Naive thymus-derived CD4-positive, alpha-beta T cell (primary cell): Measurements from ENCODE around the gene BTD. TPM values are rescaled to one million over a fixed set of nuclear protein-coding genes. Genes with fewer than 3 reads are reported as not detected.

Experiments
- ATAC-seq: fragments of 150-1000 bp; cut with Tn5 transposase; 2 replicates; pipeline ENCODE4 v1.10.0; 2021; ENCODE audit warnings: mild to moderate bottlenecking, moderate library complexity
- CTCF ChIA-PET: fragments of 350-600 bp; sonication (Branson Sonifier 250); formaldehyde crosslinking; loops from one replicate; lab custom pipeline; 2021; ENCODE audit warnings: antibody characterized with exemption; lab: Charles Lee
- POLR2A ChIA-PET: fragments of 350-600 bp; sonication (Branson Sonifier 250); formaldehyde crosslinking; loops from one replicate; lab custom pipeline; 2021; ENCODE audit warnings: antibody characterized with exemption, inconsistent platforms; lab: Charles Lee
- DNase-seq, 9 donors: peaks; one replicate each; pipeline versions ENCODE4 v3.0.0 to v3.0.0-alpha.2; 2020 to 2022; ENCODE audit warnings: mixed read lengths in 1 of 9
- H3K27ac ChIP-seq: one replicate; pipeline ENCODE4 v1.7.0; 2013; ENCODE audit warnings: mild to moderate bottlenecking, low read depth, low read length, moderate library complexity
- H3K27me3 ChIP-seq, 2 donors: one replicate each; pipeline ENCODE4 v1.7.0; 2013; ENCODE audit warnings: low read length in 2 of 2, mild to moderate bottlenecking in 2 of 2, moderate library complexity in 2 of 2; ENCODE audit not compliant: control insufficient read depth in 2 of 2, insufficient read depth in 2 of 2
- H3K36me3 ChIP-seq, 3 experiments: 1 replicate in 2 of 3; 2 replicates in 1 of 3; pipeline ENCODE4 v1.7.0; 2013; ENCODE audit warnings: low read length in 3 of 3, mild to moderate bottlenecking in 3 of 3, moderate library complexity in 1 of 3; ENCODE audit not compliant: insufficient read depth in 3 of 3, control insufficient read depth in 2 of 3
- H3K4me1 ChIP-seq, 2 donors: one replicate each; pipeline ENCODE4 v1.7.0; 2013; ENCODE audit warnings: low read length in 2 of 2, mild to moderate bottlenecking in 2 of 2, moderate library complexity in 1 of 2; ENCODE audit not compliant: control insufficient read depth in 2 of 2, insufficient read depth in 2 of 2
- H3K4me3 ChIP-seq: 2 replicates; pipeline ENCODE4 v1.7.0; 2013; ENCODE audit warnings: mild to moderate bottlenecking, low read length
- H3K9me3 ChIP-seq, 3 experiments: 1 replicate in 2 of 3; 2 replicates in 1 of 3; pipeline ENCODE4 v1.7.0; 2013; ENCODE audit warnings: low read length in 3 of 3; ENCODE audit not compliant: control insufficient read depth in 2 of 3
- H3K27ac Mint-ChIP-seq, 9 donors: one replicate each; pipeline ENCODE4 v1.8.0; 2020 to 2022; ENCODE audit warnings: mixed read lengths in 9 of 9, mild to moderate bottlenecking in 8 of 9, moderate library complexity in 5 of 9, inconsistent platforms in 2 of 9
- H3K27me3 Mint-ChIP-seq, 5 donors: one replicate each; pipeline ENCODE4 v1.8.0; 2021 to 2022; ENCODE audit warnings: mixed read lengths in 5 of 5, mild to moderate bottlenecking in 1 of 5
- H3K36me3 Mint-ChIP-seq, 5 donors: one replicate each; pipeline ENCODE4 v1.8.0; 2020 to 2022; ENCODE audit warnings: mixed read lengths in 5 of 5, mild to moderate bottlenecking in 3 of 5, inconsistent platforms in 1 of 5
- H3K4me1 Mint-ChIP-seq, 7 donors: one replicate each; pipeline ENCODE4 v1.8.0; 2020 to 2022; ENCODE audit warnings: mixed read lengths in 7 of 7, mild to moderate bottlenecking in 3 of 7, inconsistent platforms in 1 of 7
- H3K4me3 Mint-ChIP-seq, 10 donors: one replicate each; pipeline ENCODE4 v1.8.0; 2020 to 2022; ENCODE audit warnings: mild to moderate bottlenecking in 10 of 10, mixed read lengths in 10 of 10, moderate library complexity in 6 of 10, inconsistent platforms in 2 of 10
- H3K9me3 Mint-ChIP-seq, 11 donors: one replicate each; pipeline ENCODE4 v1.8.0; 2020 to 2022; ENCODE audit warnings: mixed read lengths in 11 of 11, mild to moderate bottlenecking in 4 of 11, inconsistent platforms in 1 of 11, moderate library complexity in 1 of 11
- intact Hi-C, 2 donors: fragments of 100-400 bp; cut with micrococcal nuclease; formaldehyde crosslinking; loops; one replicate each; pipeline ENCODE4 v1.15.1; 2023
- polyA plus RNA-seq, 2 donors: library from polyadenylated mRNA; unstranded; fragments of 300-500 nt; fragmentation: Illumina TruSeq; gene quantifications; one replicate each; pipeline ENCODE4 v1.2.3, GENCODE V29; 2021
- total RNA-seq, 6 experiments: library from RNA in 5 of 6; stranded (reverse) in 5 of 6; gene quantifications; 1 replicate in 5 of 6; 2 replicates in 1 of 6; pipeline ENCODE4 v1.2.3 and lab custom pipeline; 2021 to 2026

The BTD gene
- total and polyA plus RNA-seq, 7 experiments from 2014 or later: 6.8 to 23.3 (median 17.0) TPM

- Histone ChIP-seq H3K27ac (no peak overlapping the region), H3K4me1 (peaks cover 15 to 16% of the 10 kb centered on the region in 2 donors), H3K9me3 (no peaks in the 10 kb centered on the region), H3K27me3 (no peaks in the 10 kb centered on the region), H3K4me3 (no peak overlapping the region), H3K36me3 (peaks cover 0 to 10% (median 0%) of the 10 kb centered on the region in 3 experiments)
- Mint-ChIP-seq H3K27ac (peak overlapping the region in 2 of 9 donors; percentile 33 to 39), H3K9me3 (peaks cover 0 to 15% (median 0%) of the 10 kb centered on the region in 11 donors), H3K27me3 (no peaks in the 10 kb centered on the region), H3K4me3 (peak overlapping the region in 8 of 10 donors; percentile 13 to 37 (median 28)), H3K36me3 (peaks cover 9 to 54% (median 35%) of the 10 kb centered on the region in 5 donors), H3K4me1 (peaks cover 6 to 33% (median 23%) of the 10 kb centered on the region in 7 donors)
- ChIA-PET CTCF (no interaction called here), POLR2A (interaction anchor here (0.8 to 1.0 kb wide), 2 partner anchors 32 to 66 kb away, joined by 3 read pairs; partner anchors contain the start of genes BTD and HACL1)
- peak in 7 of 9 donors; percentile 18 to 54 (median 28) for DNase-seq
- intact Hi-C loops: loop anchor here (1.0 to 2.0 kb wide), 3 partner anchors 20 to 31 kb away; no protein-coding TSS in a partner anchor
- peak; percentile 93 for ATAC-seq
These were observed 65.9 kb downstream of the BTD start for GRCh38 chr3:15667484-15667883.

- ATAC-seq (no peak), DNase-seq (no peak)
- H3K4me1 ChIP-seq: peaks cover 0 to 4% of the 10 kb centered on the region in 2 donors
- H3K36me3 ChIP-seq: peaks cover 0 to 34% (median 18%) of the 10 kb centered on the region in 3 experiments
- no peaks in the 10 kb centered on the region for H3K27me3 ChIP-seq
- CTCF ChIA-PET: no interaction called here
- Mint-ChIP-seq H3K9me3 (no peaks in the 10 kb centered on the region), H3K4me1 (peaks cover 2 to 11% (median 4%) of the 10 kb centered on the region in 7 donors), H3K4me3 (no peak overlapping the region), H3K27me3 (no peaks in the 10 kb centered on the region), H3K27ac (no peak overlapping the region), H3K36me3 (peaks cover 10 to 31% (median 21%) of the 10 kb centered on the region in 5 donors)
- no peak overlapping the region for H3K4me3 ChIP-seq
- POLR2A ChIA-PET: no interaction called here
- no peak overlapping the region for H3K27ac ChIP-seq
- intact Hi-C loops: no loop called here
- no peaks in the 10 kb centered on the region for H3K9me3 ChIP-seq
These were observed 72.0 kb downstream of the BTD start for GRCh38 chr3:15673536-15673935.

- Histone ChIP-seq H3K36me3 (peaks cover 4 to 24% (median 18%) of the 10 kb centered on the region in 3 experiments), H3K4me1 (no peaks in the 10 kb centered on the region), H3K9me3 (no peaks in the 10 kb centered on the region), H3K4me3 (no peak overlapping the region), H3K27ac (no peak overlapping the region), H3K27me3 (no peaks in the 10 kb centered on the region)
- CTCF ChIA-PET: no interaction called here
- no peak for ATAC-seq
- H3K4me1 Mint-ChIP-seq: no peaks in the 10 kb centered on the region
- H3K27me3 Mint-ChIP-seq: no peaks in the 10 kb centered on the region
- POLR2A ChIA-PET: no interaction called here
- H3K27ac Mint-ChIP-seq: no peak overlapping the region
- H3K9me3 Mint-ChIP-seq: no peaks in the 10 kb centered on the region
- peaks cover 4 to 25% (median 15%) of the 10 kb centered on the region in 5 donors for H3K36me3 Mint-ChIP-seq
- DNase-seq: no peak
- H3K4me3 Mint-ChIP-seq: no peak overlapping the region
- intact Hi-C loops: no loop called here
These were observed 74.7 kb downstream of the BTD start for GRCh38 chr3:15676259-15676658.

- CTCF ChIA-PET: no interaction called here
- Mint-ChIP-seq H3K27ac (peak overlapping the region in 1 of 9 donors; percentile 65), H3K36me3 (peaks cover 4 to 23% (median 21%) of the 10 kb centered on the region in 5 donors), H3K27me3 (no peaks in the 10 kb centered on the region), H3K4me3 (no peak overlapping the region), H3K4me1 (peaks cover 0 to 9% (median 5%) of the 10 kb centered on the region in 7 donors), H3K9me3 (no peaks in the 10 kb centered on the region)
- Histone ChIP-seq H3K4me1 (no peaks in the 10 kb centered on the region), H3K27me3 (no peaks in the 10 kb centered on the region), H3K36me3 (peaks cover 4 to 20% (median 15%) of the 10 kb centered on the region in 3 experiments), H3K4me3 (no peak overlapping the region), H3K9me3 (no peaks in the 10 kb centered on the region), H3K27ac (no peak overlapping the region)
- DNase-seq (no peak), ATAC-seq (no peak)
- POLR2A ChIA-PET: no interaction called here
- intact Hi-C loops: no loop called here
These were observed 77.8 kb downstream of the BTD start for GRCh38 chr3:15679306-15679705.

- H3K9me3 Mint-ChIP-seq: no peaks in the 10 kb centered on the region
- peaks cover 0 to 16% (median 5%) of the 10 kb centered on the region in 7 donors for H3K4me1 Mint-ChIP-seq
- ChIA-PET POLR2A (no interaction called here), CTCF (no interaction called here)
- H3K27ac Mint-ChIP-seq: no peak overlapping the region
- DNase-seq (no peak), ATAC-seq (peak; percentile 72)
- no peaks in the 10 kb centered on the region for H3K27me3 Mint-ChIP-seq
- Histone ChIP-seq H3K4me3 (no peak overlapping the region), H3K36me3 (peaks cover 4 to 16% (median 15%) of the 10 kb centered on the region in 3 experiments), H3K4me1 (no peaks in the 10 kb centered on the region), H3K27me3 (no peaks in the 10 kb centered on the region), H3K27ac (no peak overlapping the region), H3K9me3 (no peaks in the 10 kb centered on the region)
- intact Hi-C loops: no loop called here
- H3K4me3 Mint-ChIP-seq: no peak overlapping the region
- H3K36me3 Mint-ChIP-seq: peaks cover 4 to 39% (median 36%) of the 10 kb centered on the region in 5 donors
These were observed 80.1 kb downstream of the BTD start for GRCh38 chr3:15681668-15682067.

GRCh38 chr3:15682561-15683185, 81.1 kb downstream of the BTD start:
- no peaks in the 10 kb centered on the region for H3K9me3 ChIP-seq
- peaks cover 4 to 11% (median 8%) of the 10 kb centered on the region in 3 experiments for H3K36me3 ChIP-seq
- ChIA-PET CTCF (no interaction called here), POLR2A (interaction anchor here (1.3 kb wide), 1 partner anchor 81 kb away, joined by 4 read pairs; the partner anchor contains the start of genes BTD and HACL1)
- intact Hi-C loops: no loop called here
- no peak overlapping the region for H3K27ac ChIP-seq
- H3K27me3 ChIP-seq: no peaks in the 10 kb centered on the region
- H3K4me3 Mint-ChIP-seq: no peak overlapping the region
- ATAC-seq: no peak
- no peak overlapping the region for H3K27ac Mint-ChIP-seq
- H3K36me3 Mint-ChIP-seq: peaks cover 0 to 36% (median 31%) of the 10 kb centered on the region in 5 donors
- no peaks in the 10 kb centered on the region for H3K4me1 ChIP-seq
- H3K4me3 ChIP-seq: no peak overlapping the region
- H3K9me3 Mint-ChIP-seq: no peaks in the 10 kb centered on the region
- H3K27me3 Mint-ChIP-seq: no peaks in the 10 kb centered on the region
- DNase-seq: no peak
- H3K4me1 Mint-ChIP-seq: peaks cover 0 to 16% (median 5%) of the 10 kb centered on the region in 7 donors
